ENCODE measurements around the gene SLC25A29. TPM values are rescaled to one million over a fixed set of nuclear protein-coding genes. Genes with fewer than 3 reads are reported as not detected.

The SLC25A29 gene
- total RNA-seq, 1 experiment from 2014 or later: 179 TPM

- H3K27ac Mint-ChIP-seq: no peak overlapping the region
- H3K36me3 Mint-ChIP-seq: peaks cover 60% of the 10 kb centered on the region
- TF ChIP-seq ATF2 (CRISPR knock-in tag; IDR thresholded peaks at IDR 0.05; ENCODE audit: borderline replicate concordance, low read depth) (no peak), OVOL2 (CRISPR knock-in tag; IDR thresholded peaks at IDR 0.05; ENCODE audit: borderline replicate concordance) (no peak), MXD4 (CRISPR knock-in tag; IDR thresholded peaks at IDR 0.05; ENCODE audit: borderline replicate concordance) (no peak), NR2C2 (CRISPR knock-in tag; IDR thresholded peaks at IDR 0.05) (no peak)
- ATAC-seq: no peak
- H3K4me3 Mint-ChIP-seq: no peak overlapping the region
- ChIA-PET POLR2A (interaction anchor here (0.6 to 1.0 kb wide), 3 partner anchors 13 to 268 kb away, joined by 3 read pairs; no protein-coding TSS in a partner anchor), CTCF (interaction anchor here (0.6 to 1.1 kb wide), 2 partner anchors 195 to 200 kb away, joined by 3 read pairs; no protein-coding TSS in a partner anchor)
- H3K4me1 Mint-ChIP-seq: no peaks in the 10 kb centered on the region
- DNase-seq (ENCODE audit: low spot score): no peak
- no peaks in the 10 kb centered on the region for H3K9me3 Mint-ChIP-seq
- H3K27me3 Mint-ChIP-seq (ENCODE audit: low read depth): no peaks in the 10 kb centered on the region
These were observed 44.2 kb upstream of the SLC25A29 start for GRCh38 chr14:100350276-100350926.

GRCh38 chr14:100348784-100349685 lies 42.8 kb upstream of the SLC25A29 start:
- Mint-ChIP-seq H3K9me3 (no peaks in the 10 kb centered on the region), H3K4me1 (no peaks in the 10 kb centered on the region), H3K36me3 (peaks cover 60% of the 10 kb centered on the region), H3K27ac (no peak overlapping the region; the same call in 1 of the 2 replicates), H3K27me3 (ENCODE audit: low read depth) (no peaks in the 10 kb centered on the region), H3K4me3 (no peak overlapping the region)
- ATAC-seq (no peak), DNase-seq (ENCODE audit: low spot score) (no peak)
- CTCF ChIA-PET: no interaction called here
- no peak for TF ChIP-seq E2F5 (CRISPR knock-in tag; IDR thresholded peaks at IDR 0.05)
- no peak for TF ChIP-seq NFYB (CRISPR knock-in tag; conservative IDR thresholded peaks at IDR 0.05; ENCODE audit: low read depth)
- no peak for TF ChIP-seq NR2C2 (CRISPR knock-in tag; IDR thresholded peaks at IDR 0.05)
- no peak for TF ChIP-seq ERG (CRISPR knock-in tag; IDR thresholded peaks at IDR 0.05)
- POLR2A ChIA-PET: interaction anchor here (1.0 kb wide), 1 partner anchor 15 kb away, joined by 3 read pairs; no protein-coding TSS in a partner anchor

- no peak overlapping the region for H3K4me3 Mint-ChIP-seq
These were observed 42.0 kb upstream of the SLC25A29 start for GRCh38 chr14:100348253-100348729.

More at GRCh38 chr14:100348253-100348729, 42.0 kb upstream of the SLC25A29 start:
- Mint-ChIP-seq H3K36me3 (peaks cover 59% of the 10 kb centered on the region), H3K9me3 (no peaks in the 10 kb centered on the region), H3K27me3 (ENCODE audit: low read depth) (no peaks in the 10 kb centered on the region), H3K4me1 (no peaks in the 10 kb centered on the region), H3K27ac (no peak overlapping the region)
- TF ChIP-seq SMAD3 (CRISPR knock-in tag; IDR thresholded peaks at IDR 0.05; ENCODE audit: borderline replicate concordance) (no peak), NR3C1 (CRISPR knock-in tag; conservative IDR thresholded peaks at IDR 0.05; ENCODE audit: low read depth) (no peak), CBFB (CRISPR knock-in tag; IDR thresholded peaks at IDR 0.05; ENCODE audit: low read depth) (no peak), ZNF423 (CRISPR knock-in tag; IDR thresholded peaks at IDR 0.05) (no peak), ATF6 (CRISPR knock-in tag; IDR thresholded peaks at IDR 0.05) (no peak), TCF7 (CRISPR knock-in tag; IDR thresholded peaks at IDR 0.05; ENCODE audit: low read depth) (no peak), ZNF219 (CRISPR knock-in tag; IDR thresholded peaks at IDR 0.05; ENCODE audit: borderline replicate concordance) (no peak), NFYB (CRISPR knock-in tag; conservative IDR thresholded peaks at IDR 0.05; ENCODE audit: low read depth) (no peak), GRHL2 (CRISPR knock-in tag; IDR thresholded peaks at IDR 0.05; ENCODE audit: insufficient replicate concordance, severe bottlenecking) (no peak), TEAD1 (CRISPR knock-in tag; IDR thresholded peaks at IDR 0.05) (no peak), HMGA2 (CRISPR knock-in tag; IDR thresholded peaks at IDR 0.05) (no peak), USF1 (CRISPR knock-in tag; IDR thresholded peaks at IDR 0.05) (no peak)
- ATAC-seq (no peak), DNase-seq (ENCODE audit: low spot score) (no peak)
- POLR2A ChIA-PET: no interaction called here
- CTCF ChIA-PET: no interaction called here
